ENCODE data around the gene STK24. TPM values are rescaled to one million over a fixed set of nuclear protein-coding genes. Genes with fewer than 3 reads are reported as not detected.

Gene STK24
- polyA plus RNA-seq, 2 of the 4 experiments (the other 2 are of a cell fraction), result 46.1 to 55.6 TPM

GRCh38 chr13:98468929-98469328, 108.0 kb downstream of the STK24 start (continued):
- TF ChIP-seq ZFP36 (IDR thresholded peaks at IDR 0.05; ENCODE audit: borderline replicate concordance, partially characterized antibody) (no peak), POLR2AphosphoS2 (conservative IDR thresholded peaks at IDR 0.05; ENCODE audit: low read length) (no peak)

- WGBS (ENCODE audit: missing lambda C conversion rate), result no CpG with 5 or more reads among the region's 3 CpGs
- H3K4me2 ChIP-seq, result no peak overlapping the region
- DNase-seq (ENCODE audit: low read depth in 1 of 2, low spot score in 1 of 2) (no peak), FAIRE-seq (no peak), ATAC-seq (no peak; a peak in 1 of 6 replicates)
- POLR2A ChIA-PET, result no interaction called here
- CTCF ChIA-PET, result interaction anchor here (0.6 to 3.9 kb wide), 4 partner anchors 23 to 205 kb away, joined by 3 to 21 read pairs (median 4); no protein-coding TSS in a partner anchor
- H3K9me3 ChIP-seq, result no peaks in the 10 kb centered on the region
- no peak for TF ChIP-seq CTCF (IDR thresholded peaks at IDR 0.05)
- no peak for TF ChIP-seq POLR2A (IDR thresholded peaks at IDR 0.05; ENCODE audit: low read length)
- TF ChIP-seq CEBPB (IDR thresholded peaks at IDR 0.05), result no peak
- TF ChIP-seq RCOR1 (IDR thresholded peaks at IDR 0.05; ENCODE audit: low read depth, low read length), result no peak
- TF ChIP-seq JUNB (IDR thresholded peaks at IDR 0.05), result no peak
- no peak for TF ChIP-seq GATA3 (IDR thresholded peaks at IDR 0.05; ENCODE audit: borderline replicate concordance)
- TF ChIP-seq CBX8 (IDR thresholded peaks at IDR 0.05), result no peak
- TF ChIP-seq ZSCAN20 (CRISPR knock-in tag; IDR thresholded peaks at IDR 0.05), result no peak
- no peak for TF ChIP-seq RARB (CRISPR knock-in tag; IDR thresholded peaks at IDR 0.05)
- no peak for TF ChIP-seq CHD4 (IDR thresholded peaks at IDR 0.05; ENCODE audit: borderline replicate concordance)
- TF ChIP-seq CHD2 (IDR thresholded peaks at IDR 0.05; ENCODE audit: low read length, partially characterized antibody), result no peak
- no peak for TF ChIP-seq HOXB5 (CRISPR knock-in tag; IDR thresholded peaks at IDR 0.05)
- TF ChIP-seq HEYL (CRISPR knock-in tag; IDR thresholded peaks at IDR 0.05), result no peak
- TF ChIP-seq TFCP2L1 (CRISPR knock-in tag; IDR thresholded peaks at IDR 0.05), result no peak
- H3K4me3 ChIP-seq, result no peak overlapping the region
- H3K4me1 ChIP-seq, result no peaks in the 10 kb centered on the region
- H3K27ac ChIP-seq, result no peak overlapping the region
Observed at GRCh38 chr13:98468361-98468760, 108.5 kb downstream of the STK24 start.

- POLR2A ChIA-PET, result no interaction called here
- no peak for FAIRE-seq
- WGBS (ENCODE audit: missing lambda C conversion rate), result 73% methylated on average over 12 of the region's 13 CpGs
- CTCF ChIA-PET, result interaction anchor here (0.6 to 3.9 kb wide), 16 partner anchors 10 to 621 kb away, joined by 3 to 21 read pairs (median 3); no protein-coding TSS in a partner anchor
- ATAC-seq, result no peak
- Histone ChIP-seq H3K27ac (no peak overlapping the region), H3K4me2 (no peak overlapping the region), H3K4me3 (no peak overlapping the region), H3K9me3 (no peaks in the 10 kb centered on the region), H3K4me1 (no peaks in the 10 kb centered on the region)
- no peak for TF ChIP-seq TFCP2L1 (CRISPR knock-in tag; IDR thresholded peaks at IDR 0.05)
- no peak for TF ChIP-seq RFX5 (IDR thresholded peaks at IDR 0.05)
- no peak for TF ChIP-seq ZSCAN20 (CRISPR knock-in tag; IDR thresholded peaks at IDR 0.05)
- no peak for TF ChIP-seq HOXB5 (CRISPR knock-in tag; IDR thresholded peaks at IDR 0.05)
- no peak for TF ChIP-seq HES2 (IDR thresholded peaks at IDR 0.05)
- TF ChIP-seq ATOH8 (CRISPR knock-in tag; IDR thresholded peaks at IDR 0.05; ENCODE audit: low read depth), result no peak
- no peak for TF ChIP-seq JUNB (IDR thresholded peaks at IDR 0.05)
- no peak for TF ChIP-seq ELK1 (IDR thresholded peaks at IDR 0.05; ENCODE audit: low read depth, low read length)
- no peak for TF ChIP-seq POLR2A (IDR thresholded peaks at IDR 0.05; ENCODE audit: low read length)
- no peak for TF ChIP-seq RCOR1 (IDR thresholded peaks at IDR 0.05; ENCODE audit: low read depth, low read length)
- no peak for TF ChIP-seq CTCF (IDR thresholded peaks at IDR 0.05)
- TF ChIP-seq CBX2 (IDR thresholded peaks at IDR 0.05; ENCODE audit: borderline replicate concordance, low read depth), result no peak
- TF ChIP-seq USF2 (IDR thresholded peaks at IDR 0.05), result no peak
- DNase-seq (ENCODE audit: low read depth in 1 of 2, low spot score in 1 of 2), result no peak
Observed at GRCh38 chr13:98467263-98467985, 109.5 kb downstream of the STK24 start.

Measured in A549 (cell line).